HPDE6-E6E7 (cell line): ENCODE results near the gene LRP2BP.

Source experiments
- DNase-seq: peaks from one replicate; pipeline ENCODE4 v3.0.0; 2011; ENCODE audit warnings: missing footprints; ENCODE audit errors: extremely low spot score

The LRP2BP gene

DNA sequence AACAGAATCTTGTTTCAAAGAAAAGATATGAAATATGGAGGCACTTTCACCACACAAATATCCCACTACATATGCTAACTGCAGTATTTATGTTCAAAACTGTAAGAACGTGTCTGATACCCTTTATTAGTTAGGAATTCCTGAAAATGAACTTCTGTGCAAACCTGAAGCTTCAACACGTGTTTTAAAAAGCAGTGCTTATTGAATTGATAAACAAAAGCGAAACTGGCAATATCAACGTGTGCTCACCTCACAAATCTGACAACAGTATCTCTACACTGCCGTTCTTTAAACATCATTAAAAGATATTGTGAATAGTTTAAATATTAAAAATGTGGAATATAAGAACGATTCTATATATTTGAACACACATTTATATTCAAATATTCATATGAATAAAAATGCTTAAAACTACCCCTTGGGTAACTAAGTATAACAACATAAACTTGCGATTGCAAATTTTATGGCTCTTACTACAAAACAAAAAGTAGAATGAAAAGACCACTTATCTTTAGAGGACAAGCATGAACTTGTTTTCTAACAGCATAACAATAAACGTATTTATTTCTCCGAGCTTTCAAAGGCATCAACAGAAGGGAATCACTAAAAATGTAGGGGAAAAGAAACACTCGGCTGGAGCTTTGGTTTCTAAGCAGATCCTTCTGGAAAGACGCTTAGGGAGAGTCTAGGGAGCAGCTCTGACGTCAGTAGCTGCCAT lies at the start of gene LRP2BP:
Gene LRP2BP, minus strand, starts transcription at position 687 of the 718 bp plus-strand sequence. CDS start 17,738 bp downstream, outside the sequence.
- no peak for DNase-seq

DNA sequence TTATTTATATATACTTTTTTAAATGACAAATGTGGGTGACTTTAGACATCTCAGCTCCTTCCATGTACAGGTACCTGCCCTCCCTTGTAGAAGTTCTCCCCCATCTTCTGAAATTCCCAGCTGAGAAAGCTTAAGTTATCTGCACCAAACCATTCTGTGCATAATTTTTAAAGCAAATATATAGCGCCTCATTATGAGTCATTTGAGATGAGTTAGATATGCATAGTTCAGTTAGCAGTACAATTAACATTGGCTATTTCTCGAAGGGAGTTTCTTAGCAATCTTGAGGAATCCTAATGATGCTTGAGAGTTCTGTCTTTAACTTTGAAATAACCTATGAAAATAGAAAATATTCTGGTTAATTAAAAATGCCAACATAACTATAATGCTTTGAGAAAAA lies 49.5 kb upstream of the LRP2BP start:
- no peak for DNase-seq

DNA sequence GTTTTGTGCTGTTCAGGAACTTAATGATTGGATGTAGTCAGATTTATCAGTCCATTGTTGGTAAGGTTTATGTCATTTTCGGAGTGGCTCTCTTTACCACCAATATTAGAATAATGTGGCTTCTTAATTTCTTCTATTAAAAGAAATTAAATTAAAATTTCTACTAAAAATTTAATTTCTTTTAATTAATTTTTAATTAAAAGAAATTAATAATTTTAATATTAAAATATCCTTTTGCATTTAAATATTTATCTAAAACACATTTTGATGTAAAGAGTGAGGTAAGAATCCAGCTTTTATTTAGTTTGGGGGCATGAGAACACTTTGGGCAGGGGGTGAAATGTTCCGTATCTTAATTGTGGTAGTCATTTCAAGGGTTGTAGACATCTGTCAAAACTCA lies 45.8 kb upstream of the LRP2BP start:
- DNase-seq: no peak

DNA sequence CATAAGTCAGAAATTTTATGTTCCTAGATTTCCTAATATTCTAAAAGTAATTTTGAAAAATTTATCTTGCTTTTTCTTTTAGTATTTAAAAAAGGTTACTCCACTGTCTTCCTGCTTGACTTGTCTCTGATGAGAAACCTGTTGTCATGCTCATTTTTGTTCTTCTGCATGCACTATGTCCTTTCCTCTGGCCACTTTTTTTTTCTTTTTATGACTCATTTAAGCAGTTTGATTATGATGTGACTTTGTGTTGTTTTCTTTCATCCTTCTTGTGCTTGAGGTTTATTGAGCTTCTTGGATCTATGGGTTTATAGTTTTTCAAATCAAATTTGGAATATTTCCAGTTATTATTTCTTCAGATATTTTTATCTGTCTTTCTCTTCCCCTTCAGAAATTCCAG lies 42.1 kb upstream of the LRP2BP start:
- no peak for DNase-seq

DNA sequence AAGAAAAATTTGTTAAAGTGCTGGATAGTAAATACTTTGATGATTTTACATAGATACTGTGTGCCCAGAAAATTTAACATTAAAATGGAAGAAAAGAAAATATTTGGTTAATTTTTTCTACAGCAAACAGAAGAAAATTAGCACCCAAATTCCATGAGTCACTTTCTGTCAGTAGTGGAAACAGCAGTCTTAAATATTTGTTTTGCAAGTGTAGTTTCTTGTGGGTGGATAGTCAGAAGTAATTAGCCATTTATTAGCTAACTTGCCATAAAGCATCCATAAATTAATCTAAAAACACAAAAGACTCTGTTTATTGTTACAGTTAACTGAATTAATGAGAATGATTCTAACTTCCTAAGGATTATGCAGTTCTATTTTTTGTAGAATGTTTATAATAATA lies 39.7 kb upstream of the LRP2BP start:
- no peak for DNase-seq

GRCh38 chr4:185429660-185430059 lies 33.9 kb upstream of the LRP2BP start:
- DNase-seq: no peak

- no peak for DNase-seq
Observed at GRCh38 chr4:185426960-185427688, 31.4 kb upstream of the LRP2BP start.

- DNase-seq: peak; percentile 87
Observed at GRCh38 chr4:185425647-185426352, 30.1 kb upstream of the LRP2BP start, which contains the start of gene UFSP2. TSS of gene UFSP2 (minus strand) at chr4:185425964. CDS start at chr4:185425868, 96 bp downstream.

- DNase-seq: no peak
Observed at GRCh38 chr4:185424905-185425646, 29.4 kb upstream of the LRP2BP start.

- no peak for DNase-seq
Observed at GRCh38 chr4:185421366-185422124, 25.8 kb upstream of the LRP2BP start.

GRCh38 chr4:185416955-185417354 lies 21.2 kb upstream of the LRP2BP start:
- DNase-seq: no peak

DNA sequence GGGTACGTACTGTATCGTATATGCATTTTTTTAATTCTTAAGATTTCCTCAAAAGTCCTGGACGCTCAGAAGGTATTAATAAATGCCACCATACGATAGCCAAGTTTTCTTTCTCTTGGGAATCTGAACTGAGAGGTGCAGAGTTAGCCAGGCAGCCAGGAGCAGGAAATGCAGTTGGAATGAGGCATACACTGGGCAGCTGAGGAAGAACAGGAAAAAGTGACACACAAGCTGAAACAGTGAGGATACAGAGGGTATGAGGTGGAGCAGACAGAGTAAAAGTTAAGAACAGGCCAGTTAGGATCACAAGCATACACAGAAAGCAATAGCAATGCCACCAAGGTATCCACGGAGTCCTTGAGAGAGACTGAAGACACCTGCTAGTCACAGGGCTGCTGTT lies 16.7 kb upstream of the LRP2BP start:
- DNase-seq: no peak

DNA sequence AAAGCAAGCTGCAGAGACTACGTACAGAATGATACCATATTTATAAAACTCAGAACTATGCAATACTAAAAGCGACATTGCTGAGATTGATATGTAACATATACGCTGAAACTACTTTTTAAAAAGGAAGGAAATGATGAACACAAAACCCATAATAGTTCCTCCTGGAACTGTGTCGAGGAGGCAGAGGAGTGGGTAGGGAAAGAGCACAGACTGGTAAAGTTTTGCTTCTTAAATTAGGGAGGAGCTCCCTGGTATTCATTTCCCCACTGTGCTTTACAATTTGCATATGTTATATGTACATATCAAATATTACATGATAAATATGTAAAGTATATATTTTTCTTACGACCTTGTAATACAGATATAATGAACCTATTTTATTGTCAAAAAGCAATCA lies 16.1 kb upstream of the LRP2BP start:
- DNase-seq: no peak

GRCh38 chr4:185408432-185408831 lies 12.7 kb upstream of the LRP2BP start:
- DNase-seq: no peak

DNA sequence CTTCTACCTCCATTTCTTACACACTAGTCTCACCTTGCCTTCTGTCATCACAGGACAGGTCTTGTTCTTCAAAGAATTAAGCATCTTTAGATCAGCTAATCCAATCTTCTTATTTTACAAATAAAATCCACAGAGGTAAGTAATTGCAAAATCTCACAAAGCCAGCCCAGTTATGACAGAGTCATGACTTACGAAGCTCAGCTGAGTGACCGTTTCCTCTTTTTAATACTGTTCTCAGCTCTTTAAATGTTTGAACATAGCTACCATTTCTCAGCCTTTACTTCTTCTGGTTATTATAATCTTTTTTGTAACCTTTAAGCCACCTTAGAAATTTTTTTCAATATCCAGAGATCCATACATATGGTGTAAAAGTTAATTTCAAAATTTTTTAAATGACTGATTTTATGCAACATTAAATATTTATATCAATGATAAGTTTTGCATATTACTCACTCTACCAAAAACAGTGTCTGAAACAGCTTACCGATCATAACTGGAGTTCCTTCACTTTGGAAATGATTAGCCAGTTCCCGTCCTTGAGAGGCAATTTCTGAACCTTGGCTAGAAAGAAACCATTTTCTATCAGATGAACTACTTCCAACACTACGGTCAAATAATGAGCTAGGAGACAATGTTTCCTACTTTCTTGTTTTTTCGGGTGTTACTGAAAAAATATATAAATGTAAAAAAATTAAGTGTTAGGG lies 9.7 kb upstream of the LRP2BP start:
- no peak for DNase-seq

- no peak for DNase-seq
Observed at GRCh38 chr4:185404031-185404430, 8.3 kb upstream of the LRP2BP start.

- DNase-seq: no peak
Observed at GRCh38 chr4:185399466-185399865, 3.7 kb upstream of the LRP2BP start.

- no peak for DNase-seq
Observed at GRCh38 chr4:185398618-185399017, 2.9 kb upstream of the LRP2BP start.

GRCh38 chr4:185396724-185397385 lies 1.1 kb upstream of the LRP2BP start, which contains the start of gene ANKRD37:
TSS of gene ANKRD37 (plus strand) at chr4:185396841. CDS start at chr4:185396924, 83 bp downstream.
- DNase-seq: peak; percentile 27
